Measurements from ENCODE around the gene PGAM1. TPM values are rescaled to one million over a fixed set of nuclear protein-coding genes. Genes with fewer than 3 reads are reported as not detected.

The PGAM1 gene
- total and polyA plus RNA-seq, 2 of the 4 experiments (the other 2 are of a cell fraction), result 686 to 841 TPM

DNA sequence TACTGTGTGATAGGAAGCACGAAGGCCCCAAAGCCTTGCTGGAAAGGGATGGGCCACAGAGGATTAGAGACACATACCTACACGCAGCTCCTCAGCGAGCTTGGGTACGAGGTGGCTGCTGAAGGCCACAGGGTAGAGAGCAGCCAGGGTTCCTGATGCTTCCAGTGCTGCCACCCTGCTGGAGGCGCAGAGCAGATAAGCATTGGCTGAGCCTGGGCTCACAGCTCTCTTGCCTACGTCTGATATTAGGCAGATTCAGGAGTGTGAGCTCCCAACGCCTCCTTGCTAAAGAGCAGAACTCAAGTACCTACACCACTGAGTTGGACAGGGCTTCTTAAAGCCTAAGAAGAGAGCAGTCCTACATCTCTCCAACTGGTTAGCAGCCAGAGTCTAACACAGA, 40.0 kb downstream of the PGAM1 start:
- Histone ChIP-seq H3K36me3 (ENCODE audit: control insufficient read depth, insufficient read depth, low read length) (peaks cover 79% of the 10 kb centered on the region), H2AK9ac (replicated peaks; ENCODE audit: low read depth, low read length, poor library complexity) (no peak overlapping the region), H3K56ac (ENCODE audit: extremely low read depth, insufficient read depth, low read length) (no peak overlapping the region), H3K14ac (replicated peaks; ENCODE audit: low read depth, low read length) (no peak overlapping the region), H2BK20ac (ENCODE audit: low read depth, low read length) (no peak overlapping the region), H3K23ac (ENCODE audit: low read depth, low read length) (no peak overlapping the region), H4K20me1 (ENCODE audit: insufficient read depth, low read length) (peaks cover 11% of the 10 kb centered on the region; the same call in 1 of the 2 replicates), H3K9me3 (ENCODE audit: control insufficient read depth, insufficient read depth, low read length) (no peaks in the 10 kb centered on the region), H3K4me1 (ENCODE audit: control insufficient read depth, insufficient read depth, low read length) (peaks cover 8% of the 10 kb centered on the region), H3K9ac (ENCODE audit: low read depth, low read length) (no peak overlapping the region), H3K4ac (ENCODE audit: low read depth, low read length) (no peak overlapping the region), H3K27ac (ENCODE audit: insufficient read depth, low read length) (no peak overlapping the region), H2BK120ac (ENCODE audit: low read depth, low read length) (no peak overlapping the region), H2BK5ac (ENCODE audit: low read depth, low read length, poor library complexity, severe bottlenecking) (no peak overlapping the region), H3K27me3 (ENCODE audit: control insufficient read depth, insufficient read depth, low read length) (no peaks in the 10 kb centered on the region), H3K4me3 (ENCODE audit: insufficient read depth, low read depth, low read length) (no peak overlapping the region), H3K9me1 (ENCODE audit: insufficient read depth, low read length) (no peaks in the 10 kb centered on the region), H4K91ac (ENCODE audit: insufficient read depth, low read depth, low read length) (no peak overlapping the region), H4K8ac (ENCODE audit: low read depth in 2 of 2, low read length in 2 of 2) (no peak overlapping the region), H2AK5ac (ENCODE audit: low read depth, low read length) (no peak overlapping the region), H3K79me1 (ENCODE audit: low read depth in 1 of 2, low read length in 2 of 2) (peaks cover 15% of the 10 kb centered on the region in 2 experiments; a peak in 3 of 4 replicates), H4K5ac (ENCODE audit: low read depth, low read length) (no peak overlapping the region), H3K18ac (ENCODE audit: low read depth, low read length) (no peak overlapping the region), H2BK15ac (ENCODE audit: low read depth, low read length) (no peak overlapping the region), H2AFZ (replicated peaks; ENCODE audit: low read length, poor library complexity) (no peak overlapping the region), H3K4me2 (ENCODE audit: low read depth, low read length) (no peak overlapping the region)
- ATAC-seq (ENCODE audit: low read depth) (no peak), DNase-seq (no peak)
- dilution Hi-C loops (cut with HindIII; ENCODE audit: low sequenced_read_pairs, unreplicated experiment) (no loop called here), in situ Hi-C loops (cut with MboI; ENCODE audit: low sequenced_read_pairs) (no loop called here), intact Hi-C loops (cut with micrococcal nuclease) (loop anchor here (2.0 kb wide), 1 partner anchor 181 kb away; no protein-coding TSS in a partner anchor)
- 90% methylated on average over 6 of the region's 7 CpGs; no CpG with 5 or more reads in 1 of the 2 experiments for WGBS, 2 experiments (ENCODE audit: extremely low coverage in 2 of 2, insufficient read length in 1 of 2)
- no peak for TF ChIP-seq CHD1 (IDR thresholded peaks at IDR 0.05; ENCODE audit: low read depth, low read length)
- no peak for TF ChIP-seq SMC3 (IDR thresholded peaks at IDR 0.05; ENCODE audit: low read depth, low read length)
- TF ChIP-seq MXI1 (IDR thresholded peaks at IDR 0.05; ENCODE audit: borderline replicate concordance, low read depth, low read length), result no peak
- TF ChIP-seq MAFK (IDR thresholded peaks at IDR 0.05; ENCODE audit: low read depth, low read length), result no peak
- TF ChIP-seq, protein P1, sequence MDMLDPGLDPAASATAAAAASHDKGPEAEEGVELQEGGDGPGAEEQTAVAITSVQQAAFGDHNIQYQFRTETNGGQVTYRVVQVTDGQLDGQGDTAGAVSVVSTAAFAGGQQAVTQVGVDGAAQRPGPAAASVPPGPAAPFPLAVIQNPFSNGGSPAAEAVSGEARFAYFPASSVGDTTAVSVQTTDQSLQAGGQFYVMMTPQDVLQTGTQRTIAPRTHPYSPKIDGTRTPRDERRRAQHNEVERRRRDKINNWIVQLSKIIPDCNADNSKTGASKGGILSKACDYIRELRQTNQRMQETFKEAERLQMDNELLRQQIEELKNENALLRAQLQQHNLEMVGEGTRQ (IDR thresholded peaks at IDR 0.05; ENCODE audit: low read depth, low read length), result no peak
- no peak for TF ChIP-seq BHLHE40 (IDR thresholded peaks at IDR 0.05; ENCODE audit: low read depth, low read length)
- no peak for TF ChIP-seq MAZ (IDR thresholded peaks at IDR 0.05; ENCODE audit: borderline replicate concordance, low read depth, low read length)
- no peak for TF ChIP-seq CEBPB (IDR thresholded peaks at IDR 0.05; ENCODE audit: low read depth, low read length)
- TF ChIP-seq, protein P2, sequence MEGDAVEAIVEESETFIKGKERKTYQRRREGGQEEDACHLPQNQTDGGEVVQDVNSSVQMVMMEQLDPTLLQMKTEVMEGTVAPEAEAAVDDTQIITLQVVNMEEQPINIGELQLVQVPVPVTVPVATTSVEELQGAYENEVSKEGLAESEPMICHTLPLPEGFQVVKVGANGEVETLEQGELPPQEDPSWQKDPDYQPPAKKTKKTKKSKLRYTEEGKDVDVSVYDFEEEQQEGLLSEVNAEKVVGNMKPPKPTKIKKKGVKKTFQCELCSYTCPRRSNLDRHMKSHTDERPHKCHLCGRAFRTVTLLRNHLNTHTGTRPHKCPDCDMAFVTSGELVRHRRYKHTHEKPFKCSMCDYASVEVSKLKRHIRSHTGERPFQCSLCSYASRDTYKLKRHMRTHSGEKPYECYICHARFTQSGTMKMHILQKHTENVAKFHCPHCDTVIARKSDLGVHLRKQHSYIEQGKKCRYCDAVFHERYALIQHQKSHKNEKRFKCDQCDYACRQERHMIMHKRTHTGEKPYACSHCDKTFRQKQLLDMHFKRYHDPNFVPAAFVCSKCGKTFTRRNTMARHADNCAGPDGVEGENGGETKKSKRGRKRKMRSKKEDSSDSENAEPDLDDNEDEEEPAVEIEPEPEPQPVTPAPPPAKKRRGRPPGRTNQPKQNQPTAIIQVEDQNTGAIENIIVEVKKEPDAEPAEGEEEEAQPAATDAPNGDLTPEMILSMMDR (conservative IDR thresholded peaks at IDR 0.05; ENCODE audit: low read depth, low read length), result no peak
- TF ChIP-seq FOS (IDR thresholded peaks at IDR 0.05; ENCODE audit: low read depth, low read length), result no peak
- no peak for TF ChIP-seq RCOR1 (IDR thresholded peaks at IDR 0.05; ENCODE audit: insufficient replicate concordance, low read length)
- no peak for TF ChIP-seq NFE2L2 (IDR thresholded peaks at IDR 0.05; ENCODE audit: low read depth, low read length)
- TF ChIP-seq POLR2A (IDR thresholded peaks at IDR 0.05; ENCODE audit: low read depth, low read length), result no peak
- TF ChIP-seq RAD21 (IDR thresholded peaks at IDR 0.05; ENCODE audit: low read length), result no peak
- TF ChIP-seq RFX5 (IDR thresholded peaks at IDR 0.05; ENCODE audit: low read depth, low read length), result no peak
- TF ChIP-seq, protein P3, sequence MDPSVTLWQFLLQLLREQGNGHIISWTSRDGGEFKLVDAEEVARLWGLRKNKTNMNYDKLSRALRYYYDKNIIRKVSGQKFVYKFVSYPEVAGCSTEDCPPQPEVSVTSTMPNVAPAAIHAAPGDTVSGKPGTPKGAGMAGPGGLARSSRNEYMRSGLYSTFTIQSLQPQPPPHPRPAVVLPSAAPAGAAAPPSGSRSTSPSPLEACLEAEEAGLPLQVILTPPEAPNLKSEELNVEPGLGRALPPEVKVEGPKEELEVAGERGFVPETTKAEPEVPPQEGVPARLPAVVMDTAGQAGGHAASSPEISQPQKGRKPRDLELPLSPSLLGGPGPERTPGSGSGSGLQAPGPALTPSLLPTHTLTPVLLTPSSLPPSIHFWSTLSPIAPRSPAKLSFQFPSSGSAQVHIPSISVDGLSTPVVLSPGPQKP (IDR thresholded peaks at IDR 0.05; ENCODE audit: borderline replicate concordance, low read depth, low read length), result no peak
- no TSS peak for BruUV-seq (replicated peaks)
- POLR2A ChIA-PET (ENCODE audit: unreplicated experiment), result no interaction called here
- CTCF ChIA-PET, result interaction anchor here (1.0 kb wide), 1 partner anchor 54 kb away, joined by 3 read pairs; no protein-coding TSS in a partner anchor
